Spleen (tissue), 11 donors: Measurements from ENCODE around the gene COPG2. TPM values are rescaled to one million over a fixed set of nuclear protein-coding genes. Genes with fewer than 3 reads are reported as not detected.
"Not testable (repeated sequence)": the region's sequence is repeated elsewhere in the genome, so short reads cannot be mapped to it uniquely, and the experiment has no call there.

Source experiments
- DNase-seq: peaks from one replicate; pipeline ENCODE4 v3.0.0-alpha.2; 2020
- H3K27ac ChIP-seq, 8 donors: fragments of 200-600 bp; sonication (generic) in 7 of 8; 1 replicate in 4 of 8; 2 replicates in 4 of 8; pipeline versions ENCODE4 v1.5.0 to v1.8.0; 2016 to 2021; ENCODE audit warnings: inconsistent platforms in 4 of 8, mild to moderate bottlenecking in 4 of 8, moderate library complexity in 1 of 8
- H3K27me3 ChIP-seq, 7 donors: fragments of 200-600 bp; sonication (generic) in 6 of 7; replicated peaks in 1 of 7; 1 replicate in 4 of 7; 2 replicates in 3 of 7; pipeline versions ENCODE4 v1.5.0 to v1.8.0; 2016 to 2021; ENCODE audit warnings: inconsistent platforms in 3 of 7, mild to moderate bottlenecking in 1 of 7
- H3K36me3 ChIP-seq, 6 donors: fragments of 200-600 bp; sonication (generic) in 5 of 6; 1 replicate in 4 of 6; 2 replicates in 2 of 6; pipeline versions ENCODE4 v1.5.0 to v1.8.0; 2016 to 2021; ENCODE audit warnings: inconsistent platforms in 2 of 6
- H3K4me1 ChIP-seq, 6 donors: fragments of 200-600 bp; sonication (generic) in 5 of 6; 1 replicate in 3 of 6; 2 replicates in 3 of 6; pipeline versions ENCODE4 v1.5.0 to v1.8.0; 2016 to 2021; ENCODE audit warnings: inconsistent platforms in 3 of 6
- H3K4me3 ChIP-seq, 8 donors: fragments of 200-600 bp; sonication (generic) in 7 of 8; 1 replicate in 4 of 8; 2 replicates in 4 of 8; pipeline versions ENCODE4 v1.5.0 to v1.8.0; 2016 to 2021; ENCODE audit warnings: inconsistent platforms in 4 of 8, mild to moderate bottlenecking in 4 of 8, moderate library complexity in 2 of 8
- H3K9me3 ChIP-seq, 8 donors: fragments of 200-600 bp; sonication (generic) in 7 of 8; 1 replicate in 4 of 8; 2 replicates in 4 of 8; pipeline versions ENCODE4 v1.5.0 to v1.8.0; 2016 to 2021; ENCODE audit warnings: inconsistent platforms in 4 of 8
- CTCF ChIP-seq, 11 experiments: fragments of 200-600 bp in 7 of 11; fragments of 450-650 bp in 4 of 11; sonication (generic) in 4 of 11; IDR thresholded peaks in 8 of 11; conservative IDR thresholded peaks in 3 of 11; 1 replicate in 7 of 11; 2 replicates in 4 of 11; pipeline versions ENCODE4 v1.4.0 to v1.8.0; 2016 to 2021; ENCODE audit warnings: antibody characterized with exemption in 11 of 11, inconsistent platforms in 4 of 11, mild to moderate bottlenecking in 1 of 11
- POLR2A ChIP-seq, 3 donors: fragments of 450-650 bp; IDR thresholded peaks; one replicate each; pipeline ENCODE4 v1.5.1; 2017; ENCODE audit warnings: antibody characterized with exemption in 3 of 3, mild to moderate bottlenecking in 1 of 3
- POLR2AphosphoS5 ChIP-seq, 3 donors: sonication (generic); formaldehyde crosslinking; IDR thresholded peaks; one replicate each; pipeline ENCODE4 v1.5.1; 2017; ENCODE audit warnings: antibody characterized with exemption in 3 of 3
- WGBS, 5 donors: extraction: QIAGEN DNeasy Blood & Tissue Kit in 3 of 5; methylation state at CpG; one replicate each; pipeline versions ENCODE4 v1.1.5 to v1.1.7; 2013 to 2018; 5-methylcytosine and 5-hydroxymethylcytosine counted together
- intact Hi-C: fragments of 100-400 bp; cut with DNase I; formaldehyde crosslinking; loops from one replicate; pipeline ENCODE4 v1.15.0; 2023; ENCODE audit warnings: low total_unique reads
- polyA plus RNA-seq, 3 donors: library from polyadenylated mRNA; stranded (reverse); fragments of 200-250 nt; gene quantifications; one replicate each; pipeline ENCODE4 v1.2.1, GENCODE V29; 2013
- total RNA-seq, 7 donors: library from RNA; depleted of rRNA in 3 of 7; stranded (reverse); fragments of >200 nt in 3 of 7; fragmentation: NEBNext Ultra II Directional in 4 of 7; extraction: Animal tissue kit (Norgen Biotek cat#: 25700) in 4 of 7; gene quantifications; one replicate each; pipeline versions ENCODE4 v1.1.0 to v1.2.1, GENCODE V29; 2016 to 2021
- donor health status: healthy with polysubstance abuse.
- donor health status: DM: no; HTN: no; CAD: no; lungs with moderate emphysema.
- donor health status: DM: no; HTN: no; CAD: no.
- donor health status: Bipolar disorder and iron deficiency.
- donor health status: healthy.
- donor health status: DM: no; HTN: no; CAD: no.
- donor health status: DM: yes; HTN: yes; CAD: no.

Gene COPG2
- total and polyA plus RNA-seq, 10 donors, result 5.8 to 25.1 (median 18.3) TPM

DNA sequence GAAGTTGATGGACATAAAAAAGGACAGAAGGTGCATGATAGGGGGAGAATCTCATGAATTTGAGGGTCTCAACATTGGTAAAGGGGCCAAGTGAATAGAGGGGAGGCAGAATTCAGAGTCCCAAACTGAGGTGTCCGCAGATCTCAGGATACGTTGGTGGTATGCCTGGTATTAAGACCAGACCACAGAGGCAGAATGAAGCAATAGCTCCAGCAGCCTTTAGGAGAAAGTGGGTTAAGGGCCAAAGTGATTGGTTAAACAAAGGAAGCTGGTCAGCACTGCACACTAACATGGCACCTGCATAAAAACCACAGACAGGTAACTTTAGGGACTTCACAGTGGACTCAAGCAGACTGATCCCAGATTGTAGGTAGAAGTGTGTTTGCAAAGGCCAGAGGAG, 139.1 kb downstream of the COPG2 start:
- Histone ChIP-seq H3K36me3 (peaks cover 0 to 79% (median 8%) of the 10 kb centered on the region in 6 donors), H3K4me3 (no peak overlapping the region), H3K4me1 (no peaks in the 10 kb centered on the region), H3K27ac (no peak overlapping the region), H3K9me3 (no peaks in the 10 kb centered on the region), H3K27me3 (no peaks in the 10 kb centered on the region)
- no peak for DNase-seq
- 76 to 95% (median 82%) methylated on average over 2 of the region's 2 CpGs for WGBS, 5 donors
- TF ChIP-seq POLR2AphosphoS5 (IDR thresholded peaks at IDR 0.05) (no peak), CTCF (IDR thresholded peaks at IDR 0.05 in 8 of 11, conservative IDR thresholded peaks at IDR 0.05 in 3 of 11) (no peak), POLR2A (IDR thresholded peaks at IDR 0.05) (no peak)
- intact Hi-C loops, result no loop called here

GRCh38 chr7:130527752-130528355, 140.7 kb downstream of the COPG2 start:
- 79 to 87% (median 83%) methylated on average over 14 to 17 of the region's 17 CpGs for WGBS, 5 donors
- intact Hi-C loops, H3K27me3 ChIP-seq, H3K27ac ChIP-seq, H3K9me3 ChIP-seq, DNase-seq, H3K4me3 ChIP-seq, H3K4me1 ChIP-seq: not testable (repeated sequence)
- peaks cover 0 to 78% (median 8%) of the 10 kb centered on the region in 6 donors for H3K36me3 ChIP-seq

DNA sequence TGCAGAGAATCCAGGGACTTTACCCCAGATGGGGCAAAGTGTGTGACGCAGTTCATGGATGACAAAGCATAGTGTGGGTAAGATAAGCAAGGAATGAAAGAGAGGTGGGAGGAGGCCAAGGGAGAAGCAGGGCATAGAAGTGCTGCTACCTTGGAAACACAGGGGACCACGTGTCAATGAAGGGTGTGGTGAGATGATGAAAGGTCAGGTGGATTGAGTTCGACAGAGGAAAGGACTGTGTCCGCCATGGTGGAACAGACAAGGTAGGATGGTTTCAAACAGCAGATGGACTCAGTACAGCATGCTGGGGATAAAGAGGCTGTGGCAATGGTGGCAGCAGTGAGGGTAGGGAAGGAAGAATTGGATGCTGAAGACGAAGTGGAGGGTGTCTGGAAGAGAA, 143.9 kb downstream of the COPG2 start:
- Histone ChIP-seq H3K27ac (no peak overlapping the region), H3K36me3 (peaks cover 0 to 58% (median 0%) of the 10 kb centered on the region in 6 donors), H3K27me3 (no peaks in the 10 kb centered on the region), H3K4me1 (no peaks in the 10 kb centered on the region), H3K9me3 (no peaks in the 10 kb centered on the region), H3K4me3 (no peak overlapping the region)
- TF ChIP-seq CTCF (IDR thresholded peaks at IDR 0.05 in 8 of 11, conservative IDR thresholded peaks at IDR 0.05 in 3 of 11), result no peak
- intact Hi-C loops, result no loop called here
- 92 to 95% (median 93%) methylated on average over 5 of the region's 5 CpGs for WGBS, 5 donors
- DNase-seq, result no peak

GRCh38 chr7:130523519-130524125, 144.9 kb downstream of the COPG2 start:
- H3K4me1 ChIP-seq, intact Hi-C loops, DNase-seq, H3K27me3 ChIP-seq, H3K4me3 ChIP-seq, H3K9me3 ChIP-seq, H3K27ac ChIP-seq: not testable (repeated sequence)
- WGBS, 5 donors, result 88 to 94% (median 90%) methylated on average over 17 of the region's 17 CpGs
- peaks cover 0 to 49% (median 0%) of the 10 kb centered on the region in 6 donors for H3K36me3 ChIP-seq
- TF ChIP-seq POLR2AphosphoS5 (IDR thresholded peaks at IDR 0.05), result peak in 1 of 3 donors; percentile 9

GRCh38 chr7:130521258-130521951, 147.1 kb downstream of the COPG2 start:
- TF ChIP-seq CTCF (IDR thresholded peaks at IDR 0.05 in 8 of 11, conservative IDR thresholded peaks at IDR 0.05 in 3 of 11) (no peak), POLR2AphosphoS5 (IDR thresholded peaks at IDR 0.05) (no peak), POLR2A (IDR thresholded peaks at IDR 0.05) (no peak)
- no peaks in the 10 kb centered on the region for H3K9me3 ChIP-seq
- H3K27ac ChIP-seq, result no peak overlapping the region
- DNase-seq, result no peak
- peaks cover 0 to 55% (median 0%) of the 10 kb centered on the region in 6 donors for H3K36me3 ChIP-seq
- intact Hi-C loops, result no loop called here
- no peak overlapping the region for H3K4me3 ChIP-seq
- H3K27me3 ChIP-seq, result no peaks in the 10 kb centered on the region
- WGBS, 5 donors, result 90 to 94% (median 92%) methylated on average over 4 of the region's 4 CpGs
- H3K4me1 ChIP-seq, result no peaks in the 10 kb centered on the region
